ENCODE measurements around the gene RSPRY1. TPM values are rescaled to one million over a fixed set of nuclear protein-coding genes. Genes with fewer than 3 reads are reported as not detected.

Gene RSPRY1
- total RNA-seq, 4 donors from 2014 or later = 28.8 to 38.1 (median 32.1) TPM

DNA sequence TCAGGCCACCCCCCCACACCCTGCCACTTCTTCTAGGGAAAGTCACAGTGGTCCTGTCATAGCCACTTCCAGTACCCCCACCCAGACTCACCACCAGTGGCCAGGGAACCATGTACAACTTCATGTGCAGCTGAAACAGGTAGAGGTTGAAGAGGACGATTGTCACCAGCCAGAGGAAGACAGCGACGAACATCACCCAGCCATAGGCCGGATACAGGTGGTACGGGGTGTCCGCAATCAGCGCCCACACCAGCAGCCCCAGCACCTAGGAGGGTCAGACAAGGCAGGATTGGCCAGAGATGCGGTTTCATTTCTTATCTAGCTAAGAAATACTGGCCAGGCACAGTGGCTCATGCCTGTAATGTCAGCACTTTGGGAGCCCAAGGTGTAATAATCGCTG lies 75.7 kb downstream of the RSPRY1 start:
- TF ChIP-seq CTCF (IDR thresholded peaks at IDR 0.05; ENCODE audit: low read depth) = no peak

DNA sequence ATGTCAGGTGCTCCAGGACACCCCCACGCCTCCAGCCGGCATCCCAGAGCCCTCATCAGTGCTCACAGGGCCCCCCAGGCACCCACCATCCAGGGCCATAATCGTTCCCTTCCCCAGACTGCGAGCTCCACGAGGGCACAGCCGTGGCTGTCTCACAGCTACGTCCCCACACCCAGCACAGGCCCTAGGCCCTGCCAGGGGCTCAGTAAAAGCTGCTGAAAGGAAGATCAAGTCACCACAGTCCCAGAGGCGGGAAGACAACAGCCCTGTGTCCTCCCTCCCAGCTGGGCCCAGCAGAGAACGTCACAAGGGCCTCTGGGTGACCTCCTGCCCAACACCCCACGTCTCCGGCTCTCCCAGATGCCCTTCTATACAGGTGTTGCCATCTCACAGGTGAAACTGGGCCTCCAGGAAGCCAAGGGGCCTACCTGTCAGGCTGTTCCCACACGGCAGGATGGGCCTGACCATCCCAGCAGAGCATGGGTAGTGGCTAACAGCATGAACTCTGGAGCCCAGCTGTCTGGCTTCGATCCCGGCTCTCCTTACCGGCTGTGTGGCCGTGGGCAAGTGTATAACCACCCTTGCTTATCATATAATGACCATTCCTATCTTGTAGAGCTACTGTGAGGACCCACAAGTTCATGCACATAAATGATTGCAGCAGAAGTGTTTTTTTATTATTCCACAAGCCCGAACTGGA lies 76.9 kb downstream of the RSPRY1 start:
- no peak for TF ChIP-seq CTCF (IDR thresholded peaks at IDR 0.05; ENCODE audit: low read depth)

DNA sequence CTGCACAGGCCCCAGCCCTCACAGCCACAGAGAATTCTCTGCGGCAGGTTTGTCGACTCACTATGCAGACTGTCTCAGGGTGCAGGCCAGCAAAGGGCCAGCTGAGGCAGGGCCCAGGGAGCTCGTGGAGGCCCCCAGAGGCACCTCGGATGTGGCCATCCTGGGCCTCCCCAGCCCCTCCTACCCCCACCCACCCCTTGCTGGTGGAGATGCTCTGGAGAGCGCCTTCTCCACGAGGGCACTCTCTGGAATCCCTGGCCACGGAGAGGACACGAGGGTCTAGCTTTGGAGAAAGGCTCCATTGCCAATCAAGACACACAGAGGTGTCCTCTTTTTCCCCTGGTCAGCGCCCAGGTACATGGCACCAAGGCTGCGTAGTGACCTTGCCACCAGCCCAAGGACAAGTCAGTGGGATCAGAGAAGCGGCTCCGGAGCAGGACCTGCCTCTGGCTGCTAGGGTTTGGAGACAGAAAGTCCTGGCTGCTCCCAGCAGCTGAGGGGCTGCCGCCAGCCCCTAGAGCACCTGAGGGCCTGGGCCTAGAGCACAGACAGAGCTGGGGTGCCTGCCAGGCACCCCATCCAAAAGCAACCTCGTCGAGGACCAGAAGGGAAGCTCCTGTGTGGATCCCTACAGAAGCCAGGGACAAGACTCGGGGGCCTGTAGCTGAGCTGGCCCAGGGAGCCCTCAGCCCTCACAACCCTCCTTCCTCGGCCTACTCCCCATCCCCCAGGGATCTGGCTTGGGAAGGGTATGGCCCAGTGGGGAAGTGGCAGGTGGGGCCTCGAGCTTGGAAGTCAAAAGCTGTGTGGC lies 77.6 kb downstream of the RSPRY1 start:
- TF ChIP-seq CTCF (IDR thresholded peaks at IDR 0.05; ENCODE audit: low read depth) = no peak

DNA sequence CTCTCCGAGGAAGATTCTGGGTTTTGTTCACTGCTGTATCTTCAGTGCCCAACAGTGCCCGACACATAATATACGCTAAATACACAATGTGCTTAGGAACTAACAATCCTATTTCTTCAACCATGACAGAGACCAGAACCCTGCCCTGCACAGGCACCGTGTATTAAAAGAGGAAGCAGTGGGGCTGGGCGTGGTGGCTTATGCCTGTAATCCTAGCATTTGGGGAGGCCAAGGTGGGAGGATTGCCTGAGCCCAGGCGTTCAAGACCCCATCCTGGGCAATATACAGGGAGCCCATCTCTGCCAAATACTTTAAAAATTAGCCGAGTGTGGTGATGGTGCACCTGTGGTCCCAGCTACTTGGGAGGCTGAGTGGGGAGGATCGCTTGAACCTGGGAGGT lies 78.3 kb downstream of the RSPRY1 start:
- no peak for TF ChIP-seq CTCF (IDR thresholded peaks at IDR 0.05; ENCODE audit: low read depth)

GRCh38 chr16:57264950-57265371 lies 78.8 kb downstream of the RSPRY1 start:
- TF ChIP-seq CTCF (IDR thresholded peaks at IDR 0.05; ENCODE audit: low read depth) = no peak

GRCh38 chr16:57265850-57266530 lies 79.9 kb downstream of the RSPRY1 start:
- TF ChIP-seq CTCF (IDR thresholded peaks at IDR 0.05; ENCODE audit: low read depth) = no peak

Data from subcutaneous adipose tissue (tissue), 4 donors.